HEK293T (cell line): ENCODE data around the gene KCNMA1.

Experiments
- CTCF ChIA-PET: fragments of 350-600 bp; formaldehyde crosslinking; extraction: SDS; loops from one replicate; lab custom pipeline; 2021; ENCODE audit warnings: antibody characterized with exemption, inconsistent platforms; lab: Yijun Ruan, JAX
- POLR2A ChIA-PET: fragments of 350-600 bp; formaldehyde crosslinking; extraction: SDS; loops from one replicate; lab custom pipeline; 2020; ENCODE audit warnings: antibody characterized with exemption, inconsistent platforms; lab: Yijun Ruan, JAX
- DNase-seq: peaks from one replicate; pipeline ENCODE4 v3.0.0; 2012; ENCODE audit warnings: mixed read lengths; ENCODE audit errors: extremely low spot score
- ARNT ChIP-seq: fragments of 450-650 bp; IDR thresholded peaks from 2 replicates; pipeline ENCODE4 v1.6.1; 2017; ENCODE audit warnings: mild to moderate bottlenecking
- BHLHE40 ChIP-seq: fragments of 450-650 bp; IDR thresholded peaks from 2 replicates; pipeline ENCODE4 v1.6.1; 2016; ENCODE audit warnings: mild to moderate bottlenecking, moderate library complexity, borderline replicate concordance
- CTBP1 ChIP-seq: fragments of 450-650 bp; IDR thresholded peaks from 2 replicates; pipeline ENCODE4 v1.6.1; 2016; ENCODE audit warnings: borderline replicate concordance
- ELF4 ChIP-seq: fragments of 450-650 bp; IDR thresholded peaks from 2 replicates; pipeline ENCODE4 v1.6.1; 2017; ENCODE audit warnings: antibody characterized with exemption
- FOXA1 ChIP-seq: fragments of 450-650 bp; IDR thresholded peaks from 2 replicates; pipeline ENCODE4 v1.6.1; 2016; ENCODE audit warnings: mild to moderate bottlenecking
- FOXK2 ChIP-seq: fragments of 450-650 bp; IDR thresholded peaks from 2 replicates; pipeline ENCODE4 v1.6.1; 2016; ENCODE audit warnings: mild to moderate bottlenecking
- FOXM1 ChIP-seq: fragments of 450-650 bp; IDR thresholded peaks from 2 replicates; pipeline ENCODE4 v1.6.1; 2017; ENCODE audit warnings: mild to moderate bottlenecking, borderline replicate concordance
- HDGF ChIP-seq: fragments of 450-650 bp; IDR thresholded peaks from 2 replicates; pipeline ENCODE4 v1.6.1; 2017; ENCODE audit warnings: antibody characterized with exemption, borderline replicate concordance
- L3MBTL2 ChIP-seq: fragments of 450-650 bp; conservative IDR thresholded peaks from 2 replicates; pipeline ENCODE4 v1.6.1; 2016; ENCODE audit warnings: mild to moderate bottlenecking
- LEF1 ChIP-seq: fragments of 450-650 bp; IDR thresholded peaks from 2 replicates; pipeline ENCODE4 v1.6.1; 2017; ENCODE audit warnings: mild to moderate bottlenecking, borderline replicate concordance
- NFRKB ChIP-seq: fragments of 450-650 bp; IDR thresholded peaks from 2 replicates; pipeline ENCODE4 v1.6.1; 2016; ENCODE audit warnings: mild to moderate bottlenecking, moderate library complexity
- SP1 ChIP-seq: fragments of 450-650 bp; IDR thresholded peaks from 2 replicates; pipeline ENCODE4 v1.6.1; 2017
- SUZ12 ChIP-seq: fragments of 450-650 bp; IDR thresholded peaks from 2 replicates; pipeline ENCODE4 v1.6.1; 2016; ENCODE audit warnings: mild to moderate bottlenecking
- TARDBP ChIP-seq: fragments of 450-650 bp; IDR thresholded peaks from 2 replicates; pipeline ENCODE4 v1.6.1; 2016
- ZNF384 ChIP-seq: fragments of 450-650 bp; IDR thresholded peaks from 2 replicates; pipeline ENCODE4 v1.6.1; 2016
- TF ChIP-seq, protein P1 (sequence below): fragments of 450-650 bp; IDR thresholded peaks from 2 replicates; pipeline ENCODE4 v1.6.1; 2016

The KCNMA1 gene

DNA sequence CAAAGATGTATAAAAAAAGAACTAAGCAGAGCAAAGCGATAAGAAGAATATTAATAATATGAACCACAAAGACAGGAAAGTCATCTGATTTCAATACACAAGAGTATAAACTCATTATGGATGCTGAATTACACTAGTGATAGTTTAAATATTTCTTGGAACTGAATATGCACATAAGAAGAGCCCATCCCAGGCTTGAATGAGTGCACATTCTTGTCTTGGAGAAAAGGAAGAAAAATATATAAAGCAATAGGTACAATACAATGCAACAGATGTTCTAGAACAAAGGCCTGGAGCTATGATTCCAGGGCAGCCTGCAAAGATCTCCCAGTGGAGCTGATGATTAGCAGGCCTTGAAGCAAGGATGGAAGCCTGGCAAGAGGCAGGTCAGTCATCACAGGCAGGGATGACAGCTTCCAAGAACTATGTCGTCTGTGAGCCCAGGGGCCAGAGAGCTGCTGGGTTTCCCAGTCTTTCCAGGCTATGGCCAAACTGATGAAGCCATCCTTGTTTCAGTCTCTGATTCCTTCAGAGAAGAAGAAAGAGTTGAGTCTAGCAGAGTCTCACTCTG lies 277.6 kb downstream of the KCNMA1 start:
- POLR2A ChIA-PET = no interaction called here
- TF ChIP-seq ARNT = no peak
- no peak for DNase-seq
- CTCF ChIA-PET = no interaction called here

DNA sequence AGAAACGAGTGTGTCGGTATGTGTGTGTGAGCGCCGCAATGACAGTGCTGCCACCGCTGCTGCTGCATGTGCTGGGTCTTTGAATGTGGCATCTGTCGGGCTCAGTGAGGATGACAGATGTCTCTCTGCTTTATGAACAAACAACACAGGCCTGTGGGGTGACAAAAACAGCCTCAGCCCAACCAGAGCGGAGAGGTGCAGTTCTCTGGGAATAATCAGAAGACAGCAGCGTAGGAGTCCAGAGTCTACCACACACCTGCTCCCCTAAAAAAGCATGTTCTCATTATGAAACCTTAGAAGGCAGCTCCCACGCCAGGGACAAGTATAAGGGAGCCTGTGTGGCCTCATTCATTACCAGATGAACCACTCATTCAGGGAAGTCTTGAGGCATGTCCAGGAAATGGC lies 278.3 kb downstream of the KCNMA1 start:
- ChIA-PET CTCF (no interaction called here), POLR2A (no interaction called here)
- no peak for DNase-seq
- TF ChIP-seq LEF1 = no peak
- TF ChIP-seq ELF4 = no peak
- no peak for TF ChIP-seq SP1
- TF ChIP-seq ZNF384 = no peak
- TF ChIP-seq NFRKB = no peak
- TF ChIP-seq, protein P1, sequence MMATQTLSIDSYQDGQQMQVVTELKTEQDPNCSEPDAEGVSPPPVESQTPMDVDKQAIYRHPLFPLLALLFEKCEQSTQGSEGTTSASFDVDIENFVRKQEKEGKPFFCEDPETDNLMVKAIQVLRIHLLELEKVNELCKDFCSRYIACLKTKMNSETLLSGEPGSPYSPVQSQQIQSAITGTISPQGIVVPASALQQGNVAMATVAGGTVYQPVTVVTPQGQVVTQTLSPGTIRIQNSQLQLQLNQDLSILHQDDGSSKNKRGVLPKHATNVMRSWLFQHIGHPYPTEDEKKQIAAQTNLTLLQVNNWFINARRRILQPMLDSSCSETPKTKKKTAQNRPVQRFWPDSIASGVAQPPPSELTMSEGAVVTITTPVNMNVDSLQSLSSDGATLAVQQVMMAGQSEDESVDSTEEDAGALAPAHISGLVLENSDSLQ = no peak
- TF ChIP-seq FOXA1 = no peak
- no peak for TF ChIP-seq TARDBP
- no peak for TF ChIP-seq HDGF
- no peak for TF ChIP-seq L3MBTL2
- no peak for TF ChIP-seq ARNT
- TF ChIP-seq SUZ12 = no peak
- TF ChIP-seq FOXM1 = no peak

DNA sequence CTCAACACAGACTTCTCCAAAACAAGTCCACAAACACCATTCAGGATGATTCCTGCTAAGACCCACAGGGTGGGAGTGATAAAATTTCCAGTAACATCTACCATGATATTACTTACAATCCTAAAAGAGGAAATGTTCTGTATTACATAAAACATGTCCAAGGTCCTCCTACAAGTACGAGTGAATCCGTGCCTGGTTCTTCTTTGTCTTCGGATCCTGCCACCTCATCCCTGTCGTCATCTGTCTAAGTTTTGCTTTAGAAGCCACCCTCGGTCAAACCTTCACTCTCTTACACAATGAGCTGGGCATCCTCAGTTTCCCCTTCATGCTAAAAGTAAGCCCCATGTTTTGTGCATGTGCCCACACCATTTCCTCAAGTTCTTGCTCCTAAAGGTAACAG lies 279.0 kb downstream of the KCNMA1 start:
- POLR2A ChIA-PET = no interaction called here
- CTCF ChIA-PET = no interaction called here

DNA sequence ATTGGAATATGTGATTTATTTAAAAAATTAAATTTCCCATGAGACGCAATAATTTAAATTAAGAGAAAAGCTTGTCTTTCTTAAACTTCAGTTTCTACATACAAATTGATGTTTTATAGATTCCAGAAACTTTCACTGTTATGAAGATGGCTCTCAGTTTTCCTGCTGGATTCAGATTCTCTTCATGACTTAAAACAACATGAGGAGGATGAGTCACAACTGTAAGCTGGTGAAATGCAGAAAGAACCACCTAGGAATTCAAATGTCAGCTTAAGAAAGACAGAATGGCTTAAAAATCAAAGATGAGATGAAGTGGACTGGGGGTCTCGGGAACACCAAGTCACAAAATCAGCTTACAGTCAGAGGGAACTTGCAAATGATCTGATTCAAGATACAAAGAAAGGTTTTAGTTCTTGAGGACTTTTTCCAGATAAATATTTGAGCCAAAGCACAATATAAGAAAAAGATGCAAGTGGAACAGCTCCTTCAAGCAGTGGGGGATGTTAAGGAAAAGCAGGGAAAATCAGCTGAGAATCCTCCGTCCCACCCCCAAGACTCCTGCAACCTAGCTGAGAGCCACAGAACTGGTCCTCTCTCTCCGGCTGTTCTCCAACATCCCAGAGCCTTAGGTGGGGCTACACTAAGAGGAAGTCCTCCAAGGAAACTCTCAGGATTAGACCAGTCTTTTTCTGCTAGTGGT lies 279.8 kb downstream of the KCNMA1 start:
- DNase-seq = no peak

More for the DNA sequence above, 279.0 kb downstream of the KCNMA1 start:
- TF ChIP-seq ZNF384 = no peak
- TF ChIP-seq L3MBTL2 = no peak
- DNase-seq = no peak

DNA sequence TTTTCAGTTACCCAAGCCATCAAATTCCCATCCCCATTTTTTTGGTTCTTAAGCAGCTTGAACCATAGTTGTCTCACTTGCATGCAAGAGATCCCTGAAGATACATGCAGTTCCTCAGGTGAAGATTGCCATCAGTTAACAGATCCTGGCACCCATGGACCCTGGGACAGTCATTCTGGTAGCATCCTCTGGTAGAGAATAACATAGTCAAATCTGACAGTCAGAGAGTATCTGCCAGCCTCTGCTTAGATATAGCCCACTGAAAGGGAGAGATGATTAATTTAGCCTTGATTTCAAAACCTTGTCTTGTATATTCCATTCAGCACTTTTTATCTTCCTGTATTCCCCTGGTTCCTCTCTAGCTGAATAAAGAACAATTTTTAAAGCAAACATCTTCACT lies 280.4 kb downstream of the KCNMA1 start:
- POLR2A ChIA-PET = no interaction called here
- no peak for DNase-seq
- TF ChIP-seq ARNT = no peak
- TF ChIP-seq, protein P1 = no peak
- no peak for TF ChIP-seq BHLHE40
- no peak for TF ChIP-seq NFRKB
- TF ChIP-seq LEF1 = no peak
- no peak for TF ChIP-seq CTBP1
- no peak for TF ChIP-seq FOXA1
- TF ChIP-seq HDGF = no peak
- no peak for TF ChIP-seq ELF4
- TF ChIP-seq FOXK2 = no peak
- TF ChIP-seq SP1 = no peak
- no peak for TF ChIP-seq SUZ12
- TF ChIP-seq FOXM1 = no peak
- TF ChIP-seq ZNF384 = no peak
- TF ChIP-seq L3MBTL2 = no peak
- no peak for TF ChIP-seq TARDBP
- CTCF ChIA-PET = no interaction called here

More for the DNA sequence above, 279.8 kb downstream of the KCNMA1 start:
- ChIA-PET POLR2A (no interaction called here), CTCF (no interaction called here)
- no peak for TF ChIP-seq NFRKB
- no peak for TF ChIP-seq CTBP1
- no peak for TF ChIP-seq FOXM1
- TF ChIP-seq SUZ12 = no peak
- no peak for TF ChIP-seq FOXK2
- TF ChIP-seq, protein P1 = no peak
- TF ChIP-seq ARNT = no peak
- no peak for TF ChIP-seq BHLHE40
- TF ChIP-seq ZNF384 = no peak
- TF ChIP-seq L3MBTL2 = no peak
- TF ChIP-seq LEF1 = no peak
- TF ChIP-seq TARDBP = no peak
- TF ChIP-seq FOXA1 = no peak

DNA sequence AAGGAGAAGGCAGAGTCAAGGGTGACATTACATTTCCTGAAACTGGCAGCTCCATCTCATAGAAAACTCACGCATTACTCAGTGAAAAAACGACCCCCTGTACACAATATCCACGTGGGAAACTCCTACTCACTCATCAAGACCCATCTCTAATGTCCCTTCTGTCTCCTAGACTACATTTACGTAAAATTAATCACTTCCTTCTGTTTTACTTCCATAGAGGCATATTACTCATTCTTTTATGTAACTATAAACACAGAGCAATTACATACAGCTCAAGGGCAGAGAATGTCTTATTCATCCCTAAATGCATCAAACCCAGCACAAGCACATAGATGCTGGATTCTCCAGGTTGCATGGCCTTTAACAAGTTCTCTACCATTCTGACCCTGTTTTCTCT lies 281.8 kb downstream of the KCNMA1 start:
- POLR2A ChIA-PET = no interaction called here

More for the DNA sequence above, 281.8 kb downstream of the KCNMA1 start:
- no peak for TF ChIP-seq ARNT
- no peak for TF ChIP-seq SP1
- no peak for TF ChIP-seq HDGF
- TF ChIP-seq TARDBP = no peak
- TF ChIP-seq ZNF384 = no peak
- TF ChIP-seq FOXK2 = no peak
- no peak for TF ChIP-seq LEF1
- no peak for TF ChIP-seq NFRKB
- TF ChIP-seq ELF4 = no peak
- TF ChIP-seq CTBP1 = no peak
- TF ChIP-seq FOXA1 = no peak
- no peak for TF ChIP-seq L3MBTL2
- no peak for TF ChIP-seq BHLHE40
- TF ChIP-seq, protein P1 = no peak
- TF ChIP-seq FOXM1 = no peak
- TF ChIP-seq SUZ12 = no peak
- DNase-seq = no peak
- CTCF ChIA-PET = no interaction called here
